Lower leg skin (tissue), 3 donors: ENCODE results near the gene FAM25A.
"Not testable (repeated sequence)": the region's sequence is repeated elsewhere in the genome, so short reads cannot be mapped to it uniquely, and the experiment has no call there.

ENCODE experiments used
- CTCF ChIP-seq, 3 donors: fragments of 450-650 bp; IDR thresholded peaks; one replicate each; pipeline ENCODE4 v1.5.1; 2016; ENCODE audit warnings: antibody characterized with exemption in 3 of 3, mild to moderate bottlenecking in 3 of 3, moderate library complexity in 2 of 3
- POLR2A ChIP-seq, 2 donors: fragments of 450-650 bp; IDR thresholded peaks; one replicate each; pipeline ENCODE4 v1.6.1; 2016 to 2017; ENCODE audit warnings: antibody characterized with exemption in 2 of 2, mild to moderate bottlenecking in 1 of 2, moderate library complexity in 1 of 2

GRCh38 chr10:87018127-87018526 is 2.0 kb upstream of the FAM25A start:
- not testable (repeated sequence) for TF ChIP-seq CTCF, POLR2A (IDR thresholded peaks at IDR 0.05)
